Upper lobe of left lung (tissue), 6 donors: ENCODE measurements around the gene TPD52L1. TPM values are rescaled to one million over a fixed set of nuclear protein-coding genes. Genes with fewer than 3 reads are reported as not detected.

Source experiments
- ATAC-seq, 2 donors: fragments of 200-7000 bp; cut with Tn5 transposase; one replicate each; pipeline ENCODE4 v1.9.1; 2022; ENCODE audit warnings: mild to moderate bottlenecking in 2 of 2, moderate library complexity in 2 of 2; ENCODE audit not compliant: low FRiP score in 2 of 2
- DNase-seq, 2 donors: peaks; one replicate each; pipeline ENCODE4 v3.0.0-alpha.2; 2019 to 2020
- H3K27ac ChIP-seq, 4 donors: fragments of 200-600 bp; sonication (generic); one replicate each; pipeline ENCODE4 v1.5.1; 2016 to 2019
- H3K27me3 ChIP-seq, 4 donors: fragments of 200-600 bp; sonication (generic); one replicate each; pipeline ENCODE4 v1.5.1; 2017 to 2019
- H3K36me3 ChIP-seq, 4 donors: fragments of 200-600 bp; sonication (generic); one replicate each; pipeline ENCODE4 v1.5.1; 2016 to 2019
- H3K4me1 ChIP-seq, 4 donors: fragments of 200-600 bp; sonication (generic); one replicate each; pipeline ENCODE4 v1.5.1; 2018 to 2019
- H3K4me3 ChIP-seq, 4 donors: fragments of 200-600 bp; sonication (generic); one replicate each; pipeline ENCODE4 v1.5.1; 2017 to 2019; ENCODE audit warnings: mild to moderate bottlenecking in 2 of 4, moderate library complexity in 1 of 4
- H3K9me3 ChIP-seq, 4 donors: fragments of 200-600 bp; sonication (generic); one replicate each; pipeline ENCODE4 v1.5.1; 2018 to 2019
- CTCF ChIP-seq, 6 experiments: fragments of 450-650 bp in 4 of 6; fragments of 200-600 bp in 2 of 6; sonication (generic) in 2 of 6; IDR thresholded peaks; one replicate each; pipeline ENCODE4 v1.5.1; 2016 to 2019; ENCODE audit warnings: antibody characterized with exemption in 6 of 6
- EP300 ChIP-seq, 4 donors: sonication (generic); formaldehyde crosslinking; IDR thresholded peaks; one replicate each; pipeline ENCODE4 v1.5.1; 2017; ENCODE audit warnings: antibody characterized with exemption in 4 of 4, control low read depth in 2 of 4
- POLR2A ChIP-seq, 4 donors: fragments of 450-650 bp; IDR thresholded peaks; one replicate each; pipeline ENCODE4 v1.5.1; 2016 to 2017; ENCODE audit warnings: antibody characterized with exemption in 4 of 4, mild to moderate bottlenecking in 2 of 4
- POLR2AphosphoS5 ChIP-seq, 2 donors: sonication (generic); formaldehyde crosslinking; IDR thresholded peaks; one replicate each; pipeline ENCODE4 v1.5.1; 2017; ENCODE audit warnings: antibody characterized with exemption in 2 of 2
- WGBS, 2 donors: methylation state at CpG; one replicate each; pipeline ENCODE4 v1.1.5; 2017 to 2018; 5-methylcytosine and 5-hydroxymethylcytosine counted together
- total RNA-seq, 6 donors: library from RNA; depleted of rRNA in 4 of 6; stranded (reverse); fragments of >200 nt in 4 of 6; gene quantifications; one replicate each; pipeline versions ENCODE4 v1.1.0 to v1.2.1, GENCODE V29; 2016 to 2021
- donor health status: DM: no; HTN: no; CAD: no; lungs with moderate emphysema.
- donor health status: DM: no; HTN: yes; CAD: no; lungs with severe emphysema.

The TPD52L1 gene
- total RNA-seq, 6 donors from 2014 or later: 15.5 to 63.4 (median 32.2) TPM

DNA sequence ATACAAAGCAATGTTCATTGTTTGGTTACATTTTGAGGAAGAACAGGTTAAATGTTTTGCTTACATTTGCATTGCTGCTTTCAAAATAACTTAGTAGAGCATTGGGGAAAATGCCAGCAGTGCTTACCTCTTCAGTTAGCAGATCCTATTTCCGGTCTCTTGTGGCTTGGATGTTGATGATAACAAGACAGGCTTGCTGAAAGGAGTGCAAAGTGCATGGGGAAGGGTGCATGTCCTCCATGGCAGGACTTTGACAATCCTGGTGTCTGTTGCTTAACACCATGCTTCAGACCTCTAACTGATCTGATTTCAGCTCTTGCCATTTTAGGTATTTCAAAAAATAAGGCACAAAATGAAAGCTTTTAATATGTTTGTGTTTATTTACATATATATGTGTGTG is 21.1 kb downstream of the TPD52L1 start:
- 33 to 53% methylated on average over 1 of the region's 1 CpG for WGBS, 2 donors
- Histone ChIP-seq H3K4me3 (no peak overlapping the region), H3K36me3 (no peaks in the 10 kb centered on the region), H3K9me3 (no peaks in the 10 kb centered on the region), H3K27me3 (no peaks in the 10 kb centered on the region), H3K27ac (no peak overlapping the region), H3K4me1 (no peaks in the 10 kb centered on the region)
- DNase-seq (no peak), ATAC-seq (no peak)
- TF ChIP-seq EP300 (IDR thresholded peaks at IDR 0.05): no peak
- no peak for TF ChIP-seq POLR2A (IDR thresholded peaks at IDR 0.05)
- no peak for TF ChIP-seq CTCF (IDR thresholded peaks at IDR 0.05)
- no peak for TF ChIP-seq POLR2AphosphoS5 (IDR thresholded peaks at IDR 0.05)

DNA sequence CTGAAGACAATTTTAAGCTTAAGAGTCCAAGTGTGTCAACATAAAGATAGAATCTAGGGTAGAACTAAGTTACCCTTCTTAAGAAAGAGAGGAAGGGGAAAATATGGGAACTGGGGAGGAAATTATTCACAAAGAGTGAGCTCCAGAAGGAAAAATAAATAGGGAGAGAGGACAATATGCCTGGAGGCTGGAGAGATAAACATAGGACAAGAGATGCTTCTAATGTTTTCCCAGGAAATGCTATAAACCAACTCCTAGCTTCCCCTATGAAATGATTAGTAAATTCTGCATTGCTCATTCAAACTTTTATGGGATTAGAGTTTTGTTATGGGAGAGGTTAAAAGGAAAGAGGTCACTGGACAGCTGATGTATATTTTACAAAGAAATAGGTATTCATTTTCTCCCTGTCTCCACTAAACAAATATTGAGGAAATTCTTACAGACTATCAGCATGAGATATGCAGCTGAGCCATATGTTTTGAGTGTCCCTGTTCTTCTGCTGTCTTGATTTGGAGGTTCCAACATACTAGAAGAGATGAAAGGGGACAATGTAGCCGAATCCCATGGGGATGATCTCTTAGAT is 22.0 kb downstream of the TPD52L1 start:
- Histone ChIP-seq H3K4me1 (no peaks in the 10 kb centered on the region), H3K4me3 (no peak overlapping the region), H3K36me3 (no peaks in the 10 kb centered on the region), H3K27me3 (no peaks in the 10 kb centered on the region), H3K27ac (no peak overlapping the region), H3K9me3 (no peaks in the 10 kb centered on the region)
- TF ChIP-seq POLR2AphosphoS5 (IDR thresholded peaks at IDR 0.05): no peak
- no peak for TF ChIP-seq EP300 (IDR thresholded peaks at IDR 0.05)
- TF ChIP-seq POLR2A (IDR thresholded peaks at IDR 0.05): no peak
- TF ChIP-seq CTCF (IDR thresholded peaks at IDR 0.05): no peak
- 79 to 84% methylated on average over 1 of the region's 1 CpG for WGBS, 2 donors
- ATAC-seq (no peak), DNase-seq (no peak)

- H3K9me3 ChIP-seq: no peaks in the 10 kb centered on the region
- no peak overlapping the region for H3K27ac ChIP-seq
- peaks cover 0 to 3% (median 0%) of the 10 kb centered on the region in 4 donors for H3K4me1 ChIP-seq
- DNase-seq (no peak), ATAC-seq (no peak)
- 61 to 71% methylated on average over 6 of the region's 6 CpGs for WGBS, 2 donors
- no peaks in the 10 kb centered on the region for H3K27me3 ChIP-seq
- no peak overlapping the region for H3K4me3 ChIP-seq
- no peak for TF ChIP-seq POLR2A (IDR thresholded peaks at IDR 0.05)
- no peak for TF ChIP-seq CTCF (IDR thresholded peaks at IDR 0.05)
- no peak for TF ChIP-seq POLR2AphosphoS5 (IDR thresholded peaks at IDR 0.05)
- no peak for TF ChIP-seq EP300 (IDR thresholded peaks at IDR 0.05)
- H3K36me3 ChIP-seq: no peaks in the 10 kb centered on the region
Observed at GRCh38 chr6:125182237-125183008, 28.9 kb downstream of the TPD52L1 start.

DNA sequence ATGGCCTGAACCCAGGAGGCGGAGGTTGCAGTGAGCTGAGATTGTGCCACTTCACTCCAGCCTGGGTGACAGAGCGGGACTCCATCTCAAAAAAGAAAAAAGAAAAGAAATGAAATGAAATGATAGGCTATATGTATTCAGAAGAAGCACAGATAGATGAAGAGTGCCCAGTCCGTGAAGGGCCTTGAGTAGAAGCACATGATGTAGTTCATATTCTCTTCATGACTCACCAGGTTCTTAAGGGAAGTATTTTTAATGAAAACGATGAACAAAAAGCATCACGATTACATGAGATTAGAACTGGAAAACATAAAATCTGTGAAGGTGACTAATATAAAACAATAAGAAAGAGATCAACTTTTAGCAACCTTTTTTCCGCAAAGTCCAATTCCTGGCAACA is 29.8 kb downstream of the TPD52L1 start:
- Histone ChIP-seq H3K9me3 (no peaks in the 10 kb centered on the region), H3K27me3 (no peaks in the 10 kb centered on the region), H3K36me3 (no peaks in the 10 kb centered on the region), H3K4me3 (no peak overlapping the region), H3K27ac (no peak overlapping the region), H3K4me1 (peaks cover 0 to 3% (median 0%) of the 10 kb centered on the region in 4 donors)
- WGBS, 2 donors: 87 to 92% methylated on average over 6 of the region's 6 CpGs
- DNase-seq (no peak), ATAC-seq (no peak)
- TF ChIP-seq EP300 (IDR thresholded peaks at IDR 0.05): no peak
- no peak for TF ChIP-seq POLR2A (IDR thresholded peaks at IDR 0.05)
- no peak for TF ChIP-seq POLR2AphosphoS5 (IDR thresholded peaks at IDR 0.05)
- TF ChIP-seq CTCF (IDR thresholded peaks at IDR 0.05): no peak
